Measurements from ENCODE around the gene KL. TPM values are rescaled to one million over a fixed set of nuclear protein-coding genes. Genes with fewer than 3 reads are reported as not detected.

Gene KL
- total RNA-seq, 1 experiment from 2014 or later: not detected

DNA sequence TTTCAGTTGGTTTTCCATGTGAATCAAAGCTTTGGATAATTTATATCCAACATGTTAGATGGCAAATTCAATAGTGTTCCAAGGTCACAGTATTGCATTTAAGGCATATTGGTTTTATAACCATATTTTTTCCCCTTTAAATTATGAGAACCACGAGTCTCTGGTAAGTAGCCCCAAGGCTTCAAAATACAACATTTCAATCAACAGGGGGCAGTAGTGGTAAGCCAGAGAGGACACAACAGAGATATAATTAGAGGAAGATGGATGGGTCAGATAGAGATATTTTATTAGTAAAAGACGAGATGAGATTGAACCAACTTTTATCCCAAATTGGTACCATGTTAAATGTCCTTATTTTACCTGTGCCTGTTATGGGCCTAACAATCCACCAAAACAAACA lies 53.1 kb downstream of the KL start:
- no peak for DNase-seq (ENCODE audit: low read depth)
- in situ Hi-C loops (cut with HindIII; ENCODE audit: low pct_unique_long_range_greater_than_20kb, low sequenced_read_pairs): no loop called here

DNA sequence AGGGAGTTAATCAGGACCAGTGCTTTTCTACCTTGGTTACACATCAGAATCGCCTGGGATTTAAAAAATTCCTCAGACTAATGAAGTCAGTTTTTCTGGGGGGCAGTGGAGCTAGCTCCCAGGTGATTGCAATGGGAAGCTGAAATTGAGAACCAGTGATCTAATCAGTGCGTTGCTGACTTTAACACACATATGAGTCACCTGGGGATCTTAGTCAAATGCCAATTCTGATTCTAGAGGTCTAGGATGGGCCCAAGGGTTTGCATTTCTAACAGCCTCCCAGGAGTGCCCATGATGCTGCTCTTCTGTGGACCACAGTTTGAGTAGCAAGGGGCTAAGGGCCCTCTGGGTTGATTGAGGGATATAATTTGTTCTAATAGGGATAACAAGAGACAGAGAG lies 54.5 kb downstream of the KL start:
- in situ Hi-C loops (cut with HindIII; ENCODE audit: low pct_unique_long_range_greater_than_20kb, low sequenced_read_pairs): no loop called here
- no peak for DNase-seq (ENCODE audit: low read depth)

DNA sequence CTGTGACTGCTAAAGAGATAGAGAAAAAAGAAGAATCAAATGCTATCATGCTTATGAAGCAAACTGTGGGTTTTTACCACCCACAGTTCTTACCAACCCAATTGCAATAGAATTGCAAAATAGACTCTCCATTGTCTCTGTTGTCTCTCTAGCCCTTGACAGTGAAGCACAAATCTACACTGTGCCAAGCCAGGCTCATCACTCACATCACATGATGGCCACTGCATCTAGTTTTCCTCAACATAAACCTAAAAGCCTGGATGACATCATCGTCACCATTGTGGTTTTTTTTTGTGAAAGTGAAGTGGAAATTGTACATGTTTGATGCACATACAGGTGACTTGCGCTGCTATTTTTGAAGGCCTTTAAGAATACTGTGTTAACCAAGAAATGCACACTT lies 56.1 kb downstream of the KL start:
- in situ Hi-C loops (cut with HindIII; ENCODE audit: low pct_unique_long_range_greater_than_20kb, low sequenced_read_pairs): no loop called here
- DNase-seq (ENCODE audit: low read depth): no peak

DNA sequence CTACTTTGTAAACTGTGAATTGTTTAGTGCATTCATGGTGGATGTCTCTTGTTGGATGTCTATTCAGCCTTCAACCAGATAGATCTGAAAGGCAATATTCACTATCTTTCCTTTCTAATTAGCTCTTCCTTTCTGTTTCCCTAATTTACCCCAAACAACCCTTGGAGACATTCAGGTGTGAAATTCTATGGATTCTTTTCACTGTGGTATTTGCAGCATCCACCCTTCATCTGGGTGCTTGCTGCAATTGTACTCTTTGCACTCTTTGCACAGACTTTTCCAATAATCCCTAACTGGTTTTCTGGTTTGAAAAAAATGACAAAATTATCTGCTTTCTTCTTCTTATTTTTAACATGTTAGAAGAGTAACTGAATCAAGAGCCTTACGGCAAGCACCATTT lies 56.5 kb downstream of the KL start:
- in situ Hi-C loops (cut with HindIII; ENCODE audit: low pct_unique_long_range_greater_than_20kb, low sequenced_read_pairs): no loop called here

DNA sequence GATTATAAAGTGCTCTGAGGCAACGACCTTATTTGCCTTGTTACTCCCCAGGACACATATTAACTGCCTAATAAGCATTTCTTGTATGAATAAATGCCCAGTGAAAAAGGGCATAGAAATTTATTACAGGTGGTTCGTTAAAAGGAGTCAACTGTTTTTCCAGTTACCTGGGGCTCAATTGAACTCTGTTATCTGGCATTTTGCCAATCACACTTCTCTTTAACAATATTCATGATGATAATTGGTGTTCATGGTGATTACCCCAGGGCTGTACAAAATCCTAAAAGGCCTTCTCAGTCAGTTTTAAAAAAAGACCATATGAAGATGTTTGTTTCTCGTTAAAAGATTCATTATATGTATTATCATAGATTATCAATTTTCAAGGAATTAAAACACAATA lies 57.1 kb downstream of the KL start:
- no peak for DNase-seq (ENCODE audit: low read depth)
- in situ Hi-C loops (cut with HindIII; ENCODE audit: low pct_unique_long_range_greater_than_20kb, low sequenced_read_pairs): no loop called here

More for the DNA sequence above, 56.5 kb downstream of the KL start:
- DNase-seq (ENCODE audit: low read depth): no peak

DNA sequence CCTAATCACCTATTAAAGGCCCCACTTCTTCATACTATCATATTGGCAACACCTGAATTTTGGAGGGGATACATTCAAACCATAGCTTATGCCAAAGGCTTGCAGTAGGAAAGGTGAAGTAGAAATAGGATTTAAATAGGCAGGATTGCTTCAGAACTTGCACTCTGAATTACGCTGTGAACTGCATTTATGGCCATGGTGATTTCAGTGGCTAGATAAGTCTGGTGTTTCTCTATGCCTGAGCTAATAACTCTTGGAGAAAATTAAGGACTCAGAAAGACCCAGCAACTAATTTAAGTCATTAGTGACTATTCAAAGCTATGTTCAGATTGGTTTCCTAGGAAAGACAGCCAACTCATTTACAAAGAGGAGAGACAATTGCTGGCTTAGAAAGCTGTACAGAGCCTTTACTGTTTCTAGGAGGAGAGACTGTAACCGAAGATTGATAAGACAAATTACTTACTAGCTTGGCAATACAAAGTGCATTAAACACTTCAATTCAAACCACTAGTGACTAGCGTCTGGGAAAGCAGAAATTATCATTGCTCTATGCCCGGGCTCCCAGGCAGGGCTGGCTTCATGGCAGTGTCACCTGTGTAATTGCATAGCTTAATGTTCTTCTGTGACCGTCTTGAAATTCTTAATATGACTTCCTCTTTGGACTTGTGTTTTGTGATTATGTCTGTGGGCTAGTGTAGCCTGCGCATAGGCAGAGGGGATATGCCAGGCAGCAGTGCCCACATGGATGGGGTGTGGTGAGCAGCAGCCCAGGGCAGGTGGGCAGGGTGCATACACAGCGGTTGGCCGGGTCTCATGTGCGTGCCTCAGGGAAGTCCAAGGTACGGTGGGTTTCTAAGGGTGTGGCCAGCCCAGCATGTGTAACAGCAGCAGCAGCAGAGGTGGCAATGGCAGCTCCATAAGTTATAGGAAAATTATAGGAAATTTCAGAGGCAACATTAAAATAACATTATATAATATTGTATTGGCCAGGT lies 60.1 kb downstream of the KL start:
- in situ Hi-C loops (cut with HindIII; ENCODE audit: low pct_unique_long_range_greater_than_20kb, low sequenced_read_pairs): no loop called here
- DNase-seq (ENCODE audit: low read depth): no peak

DNA sequence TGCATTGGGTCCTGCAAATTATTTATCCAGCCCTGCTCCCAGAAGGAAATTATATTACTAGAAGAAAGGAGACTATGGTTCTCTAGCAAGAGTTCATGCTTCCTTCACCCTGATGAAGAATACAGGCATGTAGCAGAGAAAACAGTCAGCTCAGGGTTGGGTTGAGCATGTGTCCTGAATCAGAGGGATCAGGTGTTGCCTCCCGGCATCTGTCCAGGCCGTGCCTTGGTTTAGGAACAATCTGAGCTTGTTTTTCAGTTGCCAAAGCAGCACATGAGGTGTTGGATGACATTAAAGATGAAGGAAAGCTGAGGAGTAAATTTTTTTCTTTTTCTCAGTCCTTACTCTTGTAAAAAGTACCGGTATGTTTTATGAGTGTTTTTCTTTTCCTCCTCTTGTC lies 62.0 kb downstream of the KL start:
- in situ Hi-C loops (cut with HindIII; ENCODE audit: low pct_unique_long_range_greater_than_20kb, low sequenced_read_pairs): no loop called here
- no peak for DNase-seq (ENCODE audit: low read depth)

DNA sequence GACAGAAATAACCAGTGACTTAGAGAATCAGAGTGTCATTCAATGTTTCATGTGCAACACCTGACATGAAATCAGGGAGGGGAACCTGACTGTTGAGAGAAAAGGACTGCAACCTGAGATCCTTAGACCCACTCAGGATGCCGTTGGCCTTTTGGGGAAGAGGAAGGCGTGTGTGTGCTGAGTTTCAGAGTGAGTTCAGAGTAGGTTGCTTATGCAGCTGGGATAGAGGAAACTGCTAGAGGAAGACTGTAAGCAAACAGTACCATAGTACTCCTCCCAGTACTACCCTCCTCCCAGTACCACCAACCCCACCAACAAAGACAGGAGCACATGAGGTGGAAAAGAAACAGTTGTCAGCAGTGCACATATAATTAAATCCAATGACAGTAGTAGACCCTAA lies 63.7 kb downstream of the KL start:
- in situ Hi-C loops (cut with HindIII; ENCODE audit: low pct_unique_long_range_greater_than_20kb, low sequenced_read_pairs): no loop called here
- no peak for DNase-seq (ENCODE audit: low read depth)

DNA sequence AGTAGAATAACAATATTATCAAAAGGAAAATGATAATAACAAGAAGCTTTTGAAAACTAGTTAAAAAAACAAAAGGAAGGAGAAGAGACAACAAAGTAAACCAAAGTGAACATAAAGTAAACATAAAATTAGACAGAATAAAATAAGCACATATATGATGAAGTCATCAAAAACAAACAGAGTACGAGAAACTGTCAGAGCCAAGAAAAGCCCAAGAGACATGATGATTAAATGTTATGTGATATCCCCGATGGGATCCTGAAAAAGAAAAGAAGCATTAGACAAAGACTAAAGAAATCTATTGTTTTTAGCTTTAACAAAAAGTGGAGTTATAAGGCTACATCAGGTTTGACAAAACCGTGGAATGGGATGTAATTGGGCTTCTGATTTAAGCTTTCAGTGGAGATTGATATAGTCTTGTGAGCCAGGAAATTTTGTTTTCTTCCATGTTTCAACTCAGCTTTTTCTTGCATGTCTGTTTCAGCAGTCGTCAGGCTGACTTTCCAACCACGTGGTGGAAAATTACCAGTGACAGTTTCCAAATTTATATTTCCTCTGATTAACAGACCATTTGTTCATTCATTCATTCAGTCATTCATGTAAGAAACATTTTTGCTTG lies 64.9 kb downstream of the KL start:
- no peak for DNase-seq (ENCODE audit: low read depth)
- in situ Hi-C loops (cut with HindIII; ENCODE audit: low pct_unique_long_range_greater_than_20kb, low sequenced_read_pairs): no loop called here

DNA sequence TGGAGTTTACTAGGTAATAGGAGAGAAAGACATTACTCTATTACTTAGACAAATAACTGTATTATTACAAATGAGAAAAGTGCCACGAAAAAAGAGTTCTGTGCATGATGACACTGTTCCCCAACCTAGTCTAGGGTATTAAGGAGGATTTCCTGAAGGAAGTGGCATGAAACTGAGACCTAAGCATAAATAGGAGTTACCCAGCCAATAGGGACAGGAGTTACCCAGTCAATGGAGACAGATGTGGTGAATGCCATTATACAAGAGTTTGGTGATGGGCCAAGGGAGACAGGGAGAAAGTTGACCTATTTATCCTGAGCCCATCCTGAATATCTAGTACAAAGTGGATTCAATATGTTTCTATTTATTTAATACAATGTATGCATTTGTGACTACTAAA lies 65.4 kb downstream of the KL start:
- in situ Hi-C loops (cut with HindIII; ENCODE audit: low pct_unique_long_range_greater_than_20kb, low sequenced_read_pairs): no loop called here
- no peak for DNase-seq (ENCODE audit: low read depth)

DNA sequence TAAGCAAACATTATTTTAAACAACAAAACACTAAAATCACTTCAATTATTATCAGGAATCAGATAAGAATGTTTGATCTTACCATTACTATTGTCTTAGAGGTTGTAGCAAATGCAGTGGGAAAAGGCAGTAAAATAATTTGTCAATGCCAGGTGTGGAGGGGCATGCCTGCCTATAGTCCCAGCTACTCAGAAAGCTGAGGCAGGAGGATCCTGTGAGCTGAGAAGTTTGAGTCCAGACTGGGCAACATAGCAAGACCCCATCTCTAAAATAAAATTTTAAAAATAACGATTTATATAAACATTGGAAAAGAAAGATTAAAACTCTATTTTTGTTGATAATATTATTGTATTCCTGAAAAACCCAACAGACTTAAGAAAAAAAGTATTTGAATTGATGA lies 66.8 kb downstream of the KL start:
- no peak for DNase-seq (ENCODE audit: low read depth)
- in situ Hi-C loops (cut with HindIII; ENCODE audit: low pct_unique_long_range_greater_than_20kb, low sequenced_read_pairs): no loop called here

DNA sequence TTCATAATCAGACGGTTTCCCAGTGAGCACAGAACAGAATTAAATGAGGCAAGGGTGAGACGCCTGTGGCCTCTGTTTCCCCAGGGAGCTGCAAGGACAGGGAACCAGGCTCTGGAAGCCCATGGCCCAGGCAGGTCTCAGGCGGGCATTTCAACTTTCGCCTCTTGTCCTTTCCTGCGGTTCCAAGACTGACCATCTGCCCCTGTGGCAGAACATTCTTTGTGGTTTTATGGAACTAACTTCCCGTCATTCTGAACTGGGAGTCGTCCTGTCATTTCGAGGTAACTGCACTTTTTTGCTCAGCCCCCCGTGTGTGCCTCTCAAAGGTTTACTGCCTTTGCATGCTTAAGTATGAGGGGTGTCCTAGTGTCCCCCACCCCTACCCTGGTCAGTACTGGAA lies 70.9 kb downstream of the KL start:
- in situ Hi-C loops (cut with HindIII; ENCODE audit: low pct_unique_long_range_greater_than_20kb, low sequenced_read_pairs): no loop called here
- DNase-seq (ENCODE audit: low read depth): no peak

DNA sequence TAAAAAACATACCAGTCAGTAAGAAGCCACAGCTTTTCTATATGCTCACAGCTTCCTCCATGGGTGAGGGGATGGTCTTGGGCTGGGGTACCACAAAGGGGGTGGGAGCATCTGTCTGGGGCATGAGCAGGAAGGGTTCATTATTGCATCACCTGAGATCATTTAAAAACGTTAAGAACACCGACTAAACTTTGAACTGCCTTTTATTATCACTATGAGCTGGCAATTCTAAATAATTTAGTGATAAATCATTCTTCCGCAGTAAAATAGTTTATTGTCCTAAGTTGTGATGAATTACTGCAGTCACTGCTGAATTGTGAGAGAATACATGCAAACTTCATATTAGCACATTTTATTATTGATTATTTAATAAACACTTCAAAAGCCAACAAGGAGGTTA lies 71.6 kb downstream of the KL start:
- in situ Hi-C loops (cut with HindIII; ENCODE audit: low pct_unique_long_range_greater_than_20kb, low sequenced_read_pairs): no loop called here
- no peak for DNase-seq (ENCODE audit: low read depth)

DNA sequence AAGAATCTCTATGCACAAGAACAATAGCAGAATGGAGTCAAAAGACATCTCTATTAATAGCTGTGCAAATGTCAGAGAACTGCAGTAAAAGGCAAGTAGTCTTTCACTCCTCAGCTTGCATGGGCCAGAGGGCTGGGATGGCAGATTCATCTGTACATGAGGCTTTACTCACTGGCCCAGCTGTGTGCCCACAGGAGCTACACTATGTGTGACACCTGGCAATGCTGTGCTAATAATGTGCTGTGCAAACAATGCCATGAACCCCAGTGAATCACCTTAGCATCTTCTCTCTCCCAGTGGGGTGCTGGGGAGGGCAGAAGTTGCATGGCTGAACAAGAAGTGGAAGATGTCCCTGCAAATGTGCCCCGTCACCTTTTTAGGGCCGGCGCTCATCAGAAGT lies 73.1 kb downstream of the KL start:
- in situ Hi-C loops (cut with HindIII; ENCODE audit: low pct_unique_long_range_greater_than_20kb, low sequenced_read_pairs): no loop called here
- no peak for DNase-seq (ENCODE audit: low read depth)

DNA sequence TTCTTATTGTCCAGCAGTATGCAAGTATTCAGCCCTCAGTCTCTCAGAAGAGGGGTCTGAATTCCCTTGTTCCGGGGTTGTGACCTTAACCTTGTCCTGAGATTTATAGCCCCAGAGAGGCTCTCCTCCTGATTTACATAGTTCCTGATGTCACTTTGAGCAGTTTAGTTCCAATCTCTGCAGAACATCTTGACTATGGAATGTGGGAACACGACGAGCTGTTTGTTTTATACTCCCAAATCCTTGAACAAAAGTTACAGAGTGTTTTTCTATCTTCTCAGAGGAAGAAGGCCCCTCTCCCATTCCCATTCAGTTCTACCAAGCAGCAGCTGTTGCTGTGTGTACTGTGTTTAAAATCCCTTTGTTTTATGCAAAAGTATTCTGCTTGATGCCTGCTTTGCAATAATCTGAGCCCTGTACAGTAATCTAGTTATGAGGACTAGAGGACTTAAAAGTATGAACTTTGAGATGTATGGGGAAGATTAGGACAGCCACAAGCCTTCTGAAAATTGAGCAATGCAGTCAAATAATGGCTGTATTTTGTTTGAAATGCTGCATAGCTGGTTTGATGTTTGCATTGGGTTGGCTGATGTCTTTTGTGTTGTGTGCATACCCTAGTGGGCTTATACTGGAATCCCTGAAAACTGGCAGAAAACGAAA lies 74.7 kb downstream of the KL start:
- DNase-seq (ENCODE audit: low read depth): no peak
- in situ Hi-C loops (cut with HindIII; ENCODE audit: low pct_unique_long_range_greater_than_20kb, low sequenced_read_pairs): no loop called here

DNA sequence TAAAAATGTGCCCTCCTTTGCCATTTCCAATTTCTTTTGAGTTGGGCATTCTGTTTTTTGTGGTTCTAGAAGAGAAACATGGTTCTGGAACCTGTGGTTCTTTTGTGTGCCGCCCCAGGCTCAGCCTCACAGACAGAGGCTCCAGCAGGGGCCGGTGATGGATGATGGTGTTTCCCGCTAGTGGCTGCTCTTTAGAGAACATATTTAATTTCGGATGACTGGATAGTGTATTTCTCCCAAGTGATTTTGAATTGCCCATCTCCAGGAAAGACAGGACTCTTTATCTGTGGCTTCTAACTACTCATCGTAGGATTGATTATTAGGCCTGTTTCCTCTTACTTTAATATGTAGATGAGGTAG lies 75.2 kb downstream of the KL start:
- in situ Hi-C loops (cut with HindIII; ENCODE audit: low pct_unique_long_range_greater_than_20kb, low sequenced_read_pairs): no loop called here
- DNase-seq (ENCODE audit: low read depth): no peak

DNA sequence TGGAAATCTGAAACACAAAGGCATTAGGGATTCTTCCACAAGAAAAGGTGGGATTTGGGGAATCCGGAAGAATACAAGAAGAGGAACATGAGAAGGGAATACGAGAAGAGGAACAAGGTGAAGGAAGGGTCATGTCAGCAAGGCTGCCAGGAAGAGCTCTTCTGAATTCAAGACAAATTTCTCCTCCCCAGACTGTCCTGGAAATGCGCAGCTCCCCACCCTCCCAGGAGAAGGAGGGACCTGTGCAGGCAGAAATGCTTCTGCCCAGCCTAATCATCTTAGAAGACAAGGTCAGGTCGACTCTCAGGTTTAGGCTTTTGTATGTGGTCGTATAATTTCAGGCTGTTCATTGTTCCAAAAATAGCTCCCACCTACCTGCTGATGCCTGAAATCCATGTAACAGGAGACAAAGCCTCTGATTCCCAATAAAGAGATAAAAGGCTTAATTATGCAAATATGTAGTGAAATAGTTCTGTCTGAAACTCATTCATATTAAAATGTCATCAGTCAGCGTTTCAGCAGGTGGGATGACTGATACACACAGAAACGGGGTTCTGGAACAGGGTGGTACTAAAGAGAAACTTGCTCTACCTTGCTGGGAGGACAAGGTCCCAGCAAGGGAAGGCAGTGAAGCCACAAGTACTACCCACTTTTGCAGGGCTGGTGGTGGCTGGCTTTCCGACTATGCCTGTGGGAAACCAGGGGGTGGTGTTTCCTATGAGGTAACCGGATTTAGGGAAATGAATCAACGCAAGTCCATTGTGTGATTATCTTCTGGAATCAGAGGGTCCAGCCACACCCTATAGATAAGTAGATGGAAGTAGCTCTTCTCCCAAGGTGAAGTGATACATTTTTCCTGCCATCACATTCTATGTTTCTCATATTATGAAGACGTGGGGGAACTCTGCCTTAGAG lies 76.1 kb downstream of the KL start:
- no peak for DNase-seq (ENCODE audit: low read depth)
- in situ Hi-C loops (cut with HindIII; ENCODE audit: low pct_unique_long_range_greater_than_20kb, low sequenced_read_pairs): no loop called here

DNA sequence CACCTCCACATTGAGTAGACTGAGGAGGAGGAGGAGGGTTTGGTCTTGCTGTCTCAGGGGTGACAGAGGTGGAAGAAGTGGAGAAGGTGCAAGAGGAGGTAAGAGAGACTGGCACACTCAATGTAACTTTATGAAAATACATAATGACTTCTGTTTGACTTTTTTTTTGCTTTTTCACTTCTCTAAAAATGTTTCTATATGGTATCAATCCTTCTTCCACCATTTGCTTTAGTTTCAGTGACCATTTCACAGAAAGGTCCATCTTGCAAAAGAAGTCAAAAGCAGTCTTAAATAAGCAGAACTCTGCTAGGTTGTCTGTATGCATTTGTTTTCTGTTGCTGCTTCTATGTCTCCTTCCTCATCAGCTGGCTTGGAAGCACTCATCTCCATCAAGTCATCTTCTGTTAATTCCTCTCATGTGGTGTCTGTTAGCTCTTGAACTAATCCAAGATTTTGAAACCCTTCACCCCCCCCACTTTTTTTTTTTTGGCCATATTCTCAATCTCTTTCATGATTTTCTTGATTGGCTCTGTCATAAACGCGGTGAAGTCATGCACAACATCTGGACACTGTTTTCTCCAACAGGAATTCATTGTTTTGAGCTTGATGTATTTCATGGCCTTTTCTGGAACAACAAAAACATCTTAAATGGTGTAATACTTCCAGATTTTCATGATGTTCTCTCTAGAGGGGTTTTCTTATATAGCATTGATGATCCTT lies 80.8 kb downstream of the KL start:
- in situ Hi-C loops (cut with HindIII; ENCODE audit: low pct_unique_long_range_greater_than_20kb, low sequenced_read_pairs): no loop called here
- DNase-seq (ENCODE audit: low read depth): no peak

Measured in Caki2 (cell line).